SH-SY5Y (cell line): ENCODE measurements around the gene SNORC.

ENCODE experiments used
- GATA2 ChIP-seq: IDR thresholded peaks from 2 replicates; pipeline ENCODE4 v1.6.1; 2011; ENCODE audit warnings: mild to moderate bottlenecking, low read depth, low read length
- GATA3 ChIP-seq: IDR thresholded peaks from 2 replicates; pipeline ENCODE4 v1.6.1; 2011; ENCODE audit warnings: low read depth, mild to moderate bottlenecking, low read length, moderate library complexity

DNA sequence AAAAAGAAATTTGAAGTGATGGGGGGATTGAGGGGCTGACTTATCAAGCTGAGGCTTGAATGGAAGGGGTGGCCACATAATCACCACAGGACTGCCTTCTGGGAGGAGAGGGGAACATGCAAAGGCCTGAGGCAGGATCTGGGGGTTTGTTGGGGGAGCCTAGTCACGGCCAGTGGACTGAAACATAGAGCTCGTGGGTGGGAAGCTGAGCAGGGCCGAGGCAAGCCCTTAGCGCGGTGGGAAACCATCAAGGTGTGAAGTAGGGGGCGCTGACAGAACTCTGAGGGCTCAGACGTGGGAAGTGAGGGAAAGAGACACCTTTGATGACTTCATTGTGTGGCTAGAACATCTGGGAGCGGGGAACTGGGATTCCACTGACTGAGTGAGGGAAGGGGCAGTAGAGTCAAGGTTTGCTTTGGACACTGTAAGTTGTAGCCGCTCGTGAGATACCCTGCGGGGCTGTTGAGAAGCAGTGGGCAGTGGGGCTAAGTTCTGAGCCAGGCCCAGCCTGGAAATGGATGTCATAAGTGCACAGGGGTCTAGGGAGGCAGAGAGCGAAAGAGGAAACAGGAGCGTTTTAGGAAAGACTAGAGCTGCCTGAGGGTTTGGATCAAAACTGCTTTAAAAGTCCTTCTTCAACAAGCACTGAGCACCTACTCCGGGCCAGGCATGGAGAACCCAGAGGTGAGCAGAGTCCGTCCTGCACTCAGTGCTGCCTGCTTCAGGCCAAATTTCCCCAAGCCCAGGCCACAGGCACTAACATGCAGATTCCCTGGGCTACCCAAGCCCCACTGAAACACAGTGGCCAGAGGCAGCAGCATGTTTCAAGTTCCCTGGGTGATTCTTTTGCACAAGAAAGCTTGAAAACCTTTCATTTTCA, 686 bp upstream of the SNORC start:
- TF ChIP-seq GATA2 = no peak
- no peak for TF ChIP-seq GATA3
